ENCODE data around the gene ALOX15. TPM values are rescaled to one million over a fixed set of nuclear protein-coding genes. Genes with fewer than 3 reads are reported as not detected.

ALOX15 gene
- total RNA-seq, 1 donor from 2014 or later: 0.45 TPM

DNA sequence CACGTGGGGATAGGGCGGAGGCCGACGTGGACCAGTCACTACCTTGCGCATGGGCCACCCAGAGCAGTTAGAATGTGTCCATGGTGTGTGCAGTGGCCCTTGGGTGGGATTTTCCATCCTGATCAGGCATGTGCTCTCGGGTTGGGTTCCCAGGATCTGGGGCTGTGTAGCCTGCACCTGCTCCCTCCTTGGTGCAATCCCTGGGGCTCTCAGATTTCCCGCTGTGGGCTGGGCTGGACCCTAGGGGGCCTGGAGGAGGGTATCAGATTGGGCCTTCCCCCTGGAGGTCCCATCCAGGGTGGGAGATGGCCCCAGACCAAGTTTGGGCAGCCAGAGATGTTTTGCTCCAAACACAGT is 55.9 kb downstream of the ALOX15 start:
- no peaks in the 10 kb centered on the region for H3K27me3 Mint-ChIP-seq (ENCODE audit: low read depth)
- no peaks in the 10 kb centered on the region for H3K9me3 Mint-ChIP-seq
- DNase-seq (ENCODE audit: low spot score in 2 of 2, unreplicated experiment in 2 of 2): no peak

DNA sequence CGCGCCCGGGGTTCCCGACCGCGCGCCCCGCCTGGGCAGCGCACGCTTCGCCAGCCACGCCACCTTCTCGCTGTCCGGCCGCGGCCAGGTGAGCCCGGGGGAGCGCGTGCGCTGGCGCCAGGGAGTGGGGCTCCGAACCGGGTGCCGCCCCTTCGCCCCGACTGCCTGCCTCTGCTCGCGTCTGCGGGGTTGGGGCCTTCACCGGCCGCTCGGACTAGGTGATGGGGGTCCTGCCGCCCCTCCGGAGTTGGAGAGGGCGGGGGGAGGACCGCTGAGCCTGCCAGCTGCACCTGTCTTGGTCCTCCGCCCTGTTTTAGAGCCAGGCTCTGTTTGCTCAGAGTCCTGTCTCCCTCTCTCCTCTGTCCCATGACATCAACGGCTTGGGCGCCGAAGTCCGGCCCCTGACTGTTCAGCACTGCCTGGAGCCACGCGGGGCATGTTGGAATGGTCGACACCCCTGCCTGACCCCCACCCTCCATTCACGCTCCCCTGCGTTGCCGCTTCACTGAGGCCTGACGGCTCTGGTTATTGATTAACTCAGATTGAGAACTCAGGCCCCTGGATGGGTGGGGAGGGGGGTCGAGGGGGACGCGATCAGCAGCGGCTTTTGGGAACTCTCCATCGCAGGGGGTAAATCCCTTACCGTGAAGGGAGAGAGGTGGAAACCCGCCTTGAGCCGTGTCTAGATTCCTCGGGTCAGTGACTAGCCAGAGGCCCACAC is 56.4 kb downstream of the ALOX15 start:
- Mint-ChIP-seq H3K4me1 (peaks cover 83% of the 10 kb centered on the region), H3K4me3 (peak overlapping the region; percentile 89), H3K9me3 (no peaks in the 10 kb centered on the region), H3K36me3 (no peaks in the 10 kb centered on the region), H3K27ac (peak overlapping the region; percentile 83), H3K27me3 (ENCODE audit: low read depth) (no peaks in the 10 kb centered on the region)
- DNase-seq (ENCODE audit: low spot score in 2 of 2, unreplicated experiment in 2 of 2): no peak
- TF ChIP-seq, protein P1, sequence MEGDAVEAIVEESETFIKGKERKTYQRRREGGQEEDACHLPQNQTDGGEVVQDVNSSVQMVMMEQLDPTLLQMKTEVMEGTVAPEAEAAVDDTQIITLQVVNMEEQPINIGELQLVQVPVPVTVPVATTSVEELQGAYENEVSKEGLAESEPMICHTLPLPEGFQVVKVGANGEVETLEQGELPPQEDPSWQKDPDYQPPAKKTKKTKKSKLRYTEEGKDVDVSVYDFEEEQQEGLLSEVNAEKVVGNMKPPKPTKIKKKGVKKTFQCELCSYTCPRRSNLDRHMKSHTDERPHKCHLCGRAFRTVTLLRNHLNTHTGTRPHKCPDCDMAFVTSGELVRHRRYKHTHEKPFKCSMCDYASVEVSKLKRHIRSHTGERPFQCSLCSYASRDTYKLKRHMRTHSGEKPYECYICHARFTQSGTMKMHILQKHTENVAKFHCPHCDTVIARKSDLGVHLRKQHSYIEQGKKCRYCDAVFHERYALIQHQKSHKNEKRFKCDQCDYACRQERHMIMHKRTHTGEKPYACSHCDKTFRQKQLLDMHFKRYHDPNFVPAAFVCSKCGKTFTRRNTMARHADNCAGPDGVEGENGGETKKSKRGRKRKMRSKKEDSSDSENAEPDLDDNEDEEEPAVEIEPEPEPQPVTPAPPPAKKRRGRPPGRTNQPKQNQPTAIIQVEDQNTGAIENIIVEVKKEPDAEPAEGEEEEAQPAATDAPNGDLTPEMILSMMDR (IDR thresholded peaks at IDR 0.05; ENCODE audit: unreplicated experiment): no peak

More for the DNA sequence above, 55.9 kb downstream of the ALOX15 start:
- H3K4me3 Mint-ChIP-seq: peak overlapping the region; percentile 89
- H3K36me3 Mint-ChIP-seq: no peaks in the 10 kb centered on the region
- peaks cover 86% of the 10 kb centered on the region for H3K4me1 Mint-ChIP-seq
- TF ChIP-seq, protein P1 (IDR thresholded peaks at IDR 0.05; ENCODE audit: unreplicated experiment): no peak
- peak overlapping the region; percentile 94 for H3K27ac Mint-ChIP-seq

DNA sequence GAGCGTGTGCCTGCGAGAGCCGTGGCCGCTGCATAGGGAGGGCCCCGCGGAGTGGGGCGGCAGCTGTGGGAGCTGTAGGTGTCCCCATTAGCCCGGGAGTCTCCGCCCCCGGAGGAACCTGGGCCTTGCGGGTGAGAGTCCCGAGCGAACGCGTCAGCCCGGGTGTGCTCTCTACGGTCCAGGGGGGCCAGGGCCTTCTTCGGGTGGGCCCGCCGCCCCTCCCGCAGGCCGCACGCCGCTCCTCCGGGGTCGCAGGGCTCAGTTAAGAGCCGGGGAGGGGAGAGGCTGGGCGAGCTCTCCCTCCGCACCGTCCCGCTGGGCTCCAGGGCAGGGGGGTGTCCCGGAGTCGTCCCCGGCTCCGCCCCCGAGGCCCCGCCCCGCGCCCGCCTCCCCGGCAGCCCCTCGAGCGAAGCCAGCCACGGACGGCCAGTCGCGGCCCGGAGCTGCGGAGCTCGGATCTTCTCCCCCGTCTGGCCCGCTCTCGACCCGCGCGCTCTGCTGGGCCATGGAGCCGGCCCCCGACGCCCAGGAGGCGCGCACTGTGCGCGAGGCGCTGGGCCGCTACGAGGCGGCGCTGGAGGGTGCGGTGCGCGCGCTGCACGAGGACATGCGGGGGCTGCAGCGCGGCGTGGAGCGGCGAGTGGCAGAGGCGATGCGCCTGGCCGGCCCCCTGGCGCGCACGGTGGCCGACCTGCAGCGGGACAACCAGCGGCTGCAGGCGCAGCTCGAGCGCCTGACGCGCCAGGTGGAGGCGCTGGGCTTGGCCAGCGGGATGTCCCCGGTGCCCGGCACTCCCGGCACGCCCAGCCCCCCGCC is 57.2 kb downstream of the ALOX15 start, which contains the start of gene SMTNL2:
Gene SMTNL2 (plus strand): TSS at position 429 of the 816 bp plus-strand sequence. CDS start 77 bp downstream, at position 506.
- Mint-ChIP-seq H3K27ac (peak within 1 kb of the TSS; percentile 98), H3K4me1 (peaks cover 84% of the 10 kb centered on the region), H3K36me3 (no peaks in the 10 kb centered on the region), H3K9me3 (no peaks in the 10 kb centered on the region), H3K4me3 (peak within 1 kb of the TSS; percentile 90), H3K27me3 (ENCODE audit: low read depth) (no peaks in the 10 kb centered on the region)
- TF ChIP-seq, protein P1 (IDR thresholded peaks at IDR 0.05; ENCODE audit: unreplicated experiment): peak; percentile 7
- DNase-seq (ENCODE audit: low spot score in 2 of 2, unreplicated experiment in 2 of 2): peak; percentile 71 to 79

DNA sequence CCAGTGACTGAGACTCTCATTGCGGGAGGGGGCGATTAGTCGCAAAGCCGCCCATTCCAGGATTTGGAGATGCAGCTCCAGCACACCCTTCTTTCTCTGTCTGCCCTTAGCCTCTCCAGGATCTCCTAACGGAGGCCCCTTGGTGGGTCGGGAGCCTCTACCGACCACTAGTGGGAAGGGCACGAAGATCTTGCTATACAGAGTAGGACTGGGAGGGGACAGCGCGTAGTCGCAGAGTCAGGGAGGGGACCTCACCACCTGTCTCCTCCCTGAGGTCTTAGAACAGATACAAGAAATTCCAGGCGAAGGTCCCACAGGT is 57.7 kb downstream of the ALOX15 start:
- Mint-ChIP-seq H3K9me3 (no peaks in the 10 kb centered on the region), H3K4me1 (peaks cover 79% of the 10 kb centered on the region), H3K27ac (peak overlapping the region; percentile 98), H3K27me3 (ENCODE audit: low read depth) (no peaks in the 10 kb centered on the region), H3K36me3 (no peaks in the 10 kb centered on the region), H3K4me3 (peak overlapping the region; percentile 90)
- TF ChIP-seq, protein P1 (IDR thresholded peaks at IDR 0.05; ENCODE audit: unreplicated experiment): peak; percentile 50
- no peak for DNase-seq (ENCODE audit: low spot score in 2 of 2, unreplicated experiment in 2 of 2)

DNA sequence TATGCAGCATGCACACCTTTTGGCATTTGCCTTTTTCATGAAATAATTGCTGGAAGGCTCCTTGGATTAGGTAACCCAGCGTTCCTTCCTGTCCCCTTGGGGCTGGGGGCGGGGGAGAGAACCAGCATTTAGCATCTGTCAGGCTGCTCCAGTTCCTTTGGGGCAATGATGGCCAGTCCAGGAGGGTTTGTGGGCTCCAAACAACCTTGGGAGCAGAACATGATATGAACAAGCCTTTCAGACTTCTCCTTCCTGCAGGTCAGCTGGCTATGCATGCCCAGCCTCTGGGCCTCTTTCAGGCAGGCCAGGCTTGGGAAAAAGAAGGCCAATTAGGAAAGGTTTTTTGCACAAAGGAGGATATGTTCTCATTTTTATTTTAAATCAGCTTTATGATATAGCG is 58.3 kb downstream of the ALOX15 start:
- no peak for DNase-seq (ENCODE audit: low spot score in 2 of 2, unreplicated experiment in 2 of 2)
- Mint-ChIP-seq H3K4me1 (peaks cover 74% of the 10 kb centered on the region), H3K9me3 (no peaks in the 10 kb centered on the region), H3K27me3 (ENCODE audit: low read depth) (no peaks in the 10 kb centered on the region), H3K36me3 (no peaks in the 10 kb centered on the region), H3K27ac (peak overlapping the region; percentile 56), H3K4me3 (peak overlapping the region; percentile 90)
- TF ChIP-seq, protein P1 (IDR thresholded peaks at IDR 0.05; ENCODE audit: unreplicated experiment): no peak
